Ovary (tissue), 9 donors: Measurements from ENCODE around the gene TP63. TPM values are rescaled to one million over a fixed set of nuclear protein-coding genes. Genes with fewer than 3 reads are reported as not detected.

Source experiments
- DNase-seq, 5 donors: peaks; one replicate each; pipeline ENCODE4 v3.0.0-alpha.2; 2019 to 2020
- H3K27ac ChIP-seq, 2 donors: fragments of 200-600 bp; one replicate each; pipeline versions ENCODE4 v1.5.1 to v1.8.0; 2019 to 2022
- H3K27me3 ChIP-seq: fragments of 200-600 bp; one replicate; pipeline ENCODE4 v1.8.0; 2022
- H3K36me3 ChIP-seq: fragments of 200-600 bp; sonication (generic); one replicate; pipeline ENCODE4 v1.5.1; 2019
- H3K4me1 ChIP-seq: one replicate; pipeline ENCODE4 v1.8.1; 2013; ENCODE audit warnings: mild to moderate bottlenecking, moderate library complexity; ENCODE audit not compliant: insufficient read depth
- H3K4me3 ChIP-seq: fragments of 200-600 bp; sonication (generic); one replicate; pipeline ENCODE4 v1.5.1; 2017
- H3K9me3 ChIP-seq, 2 donors: fragments of 200-600 bp in 1 of 2; sonication (generic) in 1 of 2; one replicate each; pipeline versions ENCODE4 v1.5.1 to v1.8.1; 2013 to 2019; ENCODE audit warnings: mild to moderate bottlenecking in 1 of 2, moderate library complexity in 1 of 2
- EP300 ChIP-seq: sonication (generic); formaldehyde crosslinking; IDR thresholded peaks from one replicate; pipeline ENCODE4 v1.6.1; 2017; ENCODE audit warnings: antibody characterized with exemption
- POLR2A ChIP-seq: fragments of 450-650 bp; IDR thresholded peaks from one replicate; pipeline ENCODE4 v1.6.1; 2017; ENCODE audit warnings: antibody characterized with exemption, mild to moderate bottlenecking, moderate library complexity
- WGBS, 3 donors: extraction: QIAGEN DNeasy Blood & Tissue Kit in 1 of 3; methylation state at CpG; one replicate each; pipeline versions ENCODE4 v1.1.5 to v1.1.7; 2013 to 2017; 5-methylcytosine and 5-hydroxymethylcytosine counted together
- intact Hi-C, 4 donors: fragments of 100-400 bp; cut with DNase I; formaldehyde crosslinking; loops; one replicate each; pipeline versions ENCODE4 v1.11.0 to v1.15.1; 2022 to 2023
- polyA plus RNA-seq, 2 donors: library from polyadenylated mRNA; stranded (reverse); fragments of 200-250 nt in 1 of 2; fragments of 350-450 nt in 1 of 2; fragmentation: Illumina TruSeq in 1 of 2; extraction: RNeasy Lipid Tissue Mini Kit (QIAGEN cat#74804) in 1 of 2; gene quantifications; one replicate each; pipeline ENCODE4 v1.2.3, GENCODE V29; 2013 to 2014
- total RNA-seq, 7 donors: library from RNA; depleted of rRNA in 2 of 7; stranded (reverse); fragments of >200 nt in 2 of 7; fragmentation: NEBNext Ultra II Directional in 3 of 7; extraction: Animal tissue kit (Norgen Biotek cat#: 25700) in 3 of 7; gene quantifications; one replicate each; pipeline versions ENCODE4 v1.1.0 to v1.2.4, GENCODE V29; 2016 to 2023
- TF ChIP-seq, protein P1 (sequence below), 3 donors: fragments of 450-650 bp in 2 of 3; fragments of 200-600 bp in 1 of 3; IDR thresholded peaks; one replicate each; pipeline versions ENCODE4 v1.5.1 to v1.8.0; 2016 to 2022; ENCODE audit warnings: antibody characterized with exemption in 3 of 3, mild to moderate bottlenecking in 1 of 3
- donor health status: DM: no; HTN: no; CAD: no; lungs with moderate emphysema.
- donor health status: DM: no; HTN: no; CAD: no.
- donor health status: Bipolar disorder and iron deficiency.
- donor health status: DM: yes; HTN: yes; CAD: no.
- donor health status: DM: no; HTN: no; CAD: no.
- donor health status: DM: yes; HTN: yes; CAD: no.

The TP63 gene
- total and polyA plus RNA-seq, 9 donors = 0.15 to 0.79 (median 0.22) TPM; not detected in 1

DNA sequence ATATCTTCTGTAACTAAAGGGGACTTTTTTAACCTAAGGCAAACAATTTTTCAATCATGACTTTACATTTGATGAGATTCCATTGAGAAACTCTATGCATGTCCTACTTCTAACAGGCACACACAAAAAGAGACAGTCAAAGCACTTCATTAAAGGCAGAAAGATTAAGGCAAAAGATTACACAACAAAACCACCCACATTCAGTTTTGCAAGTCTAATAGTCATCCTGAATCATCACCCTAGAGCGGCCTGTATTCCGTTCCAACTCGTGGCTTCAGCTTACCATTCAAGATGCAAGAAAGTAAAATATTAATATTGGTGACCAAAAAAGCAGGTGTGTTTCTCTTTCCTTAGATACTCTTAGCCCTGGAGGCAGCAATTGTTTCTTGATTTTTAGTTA is 283.6 kb downstream of the TP63 start:
- DNase-seq = no peak
- no peaks in the 10 kb centered on the region for H3K36me3 ChIP-seq
- H3K27me3 ChIP-seq = no peaks in the 10 kb centered on the region
- no peaks in the 10 kb centered on the region for H3K4me1 ChIP-seq
- H3K9me3 ChIP-seq = no peaks in the 10 kb centered on the region
- TF ChIP-seq, protein P1, sequence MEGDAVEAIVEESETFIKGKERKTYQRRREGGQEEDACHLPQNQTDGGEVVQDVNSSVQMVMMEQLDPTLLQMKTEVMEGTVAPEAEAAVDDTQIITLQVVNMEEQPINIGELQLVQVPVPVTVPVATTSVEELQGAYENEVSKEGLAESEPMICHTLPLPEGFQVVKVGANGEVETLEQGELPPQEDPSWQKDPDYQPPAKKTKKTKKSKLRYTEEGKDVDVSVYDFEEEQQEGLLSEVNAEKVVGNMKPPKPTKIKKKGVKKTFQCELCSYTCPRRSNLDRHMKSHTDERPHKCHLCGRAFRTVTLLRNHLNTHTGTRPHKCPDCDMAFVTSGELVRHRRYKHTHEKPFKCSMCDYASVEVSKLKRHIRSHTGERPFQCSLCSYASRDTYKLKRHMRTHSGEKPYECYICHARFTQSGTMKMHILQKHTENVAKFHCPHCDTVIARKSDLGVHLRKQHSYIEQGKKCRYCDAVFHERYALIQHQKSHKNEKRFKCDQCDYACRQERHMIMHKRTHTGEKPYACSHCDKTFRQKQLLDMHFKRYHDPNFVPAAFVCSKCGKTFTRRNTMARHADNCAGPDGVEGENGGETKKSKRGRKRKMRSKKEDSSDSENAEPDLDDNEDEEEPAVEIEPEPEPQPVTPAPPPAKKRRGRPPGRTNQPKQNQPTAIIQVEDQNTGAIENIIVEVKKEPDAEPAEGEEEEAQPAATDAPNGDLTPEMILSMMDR (IDR thresholded peaks at IDR 0.05) = no peak
- TF ChIP-seq EP300 (no peak), POLR2A (no peak)
- H3K4me3 ChIP-seq = no peak overlapping the region
- intact Hi-C loops = no loop called here
- no peak overlapping the region for H3K27ac ChIP-seq
- WGBS, 3 donors = 80 to 89% (median 82%) methylated on average over 3 of the region's 3 CpGs

DNA sequence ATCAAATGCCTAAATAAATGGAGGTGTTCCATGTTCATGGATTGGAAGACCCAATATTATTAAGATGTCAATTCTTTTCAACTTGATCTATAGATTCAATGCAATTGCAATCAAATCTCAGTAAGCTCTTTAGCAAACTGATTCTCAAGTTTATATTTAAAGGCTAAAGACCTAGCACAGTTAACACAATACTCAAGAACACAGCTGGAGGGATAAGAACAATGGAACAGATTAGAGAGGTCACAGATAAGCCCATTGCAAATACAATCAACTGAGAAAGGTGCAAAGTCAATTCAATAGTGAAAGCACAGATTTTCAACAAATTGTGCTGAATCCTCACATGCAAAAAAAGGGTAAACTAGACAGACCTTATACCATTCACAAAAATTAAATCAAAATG is 290.6 kb downstream of the TP63 start:
- no peak for DNase-seq
- intact Hi-C loops = no loop called here

DNA sequence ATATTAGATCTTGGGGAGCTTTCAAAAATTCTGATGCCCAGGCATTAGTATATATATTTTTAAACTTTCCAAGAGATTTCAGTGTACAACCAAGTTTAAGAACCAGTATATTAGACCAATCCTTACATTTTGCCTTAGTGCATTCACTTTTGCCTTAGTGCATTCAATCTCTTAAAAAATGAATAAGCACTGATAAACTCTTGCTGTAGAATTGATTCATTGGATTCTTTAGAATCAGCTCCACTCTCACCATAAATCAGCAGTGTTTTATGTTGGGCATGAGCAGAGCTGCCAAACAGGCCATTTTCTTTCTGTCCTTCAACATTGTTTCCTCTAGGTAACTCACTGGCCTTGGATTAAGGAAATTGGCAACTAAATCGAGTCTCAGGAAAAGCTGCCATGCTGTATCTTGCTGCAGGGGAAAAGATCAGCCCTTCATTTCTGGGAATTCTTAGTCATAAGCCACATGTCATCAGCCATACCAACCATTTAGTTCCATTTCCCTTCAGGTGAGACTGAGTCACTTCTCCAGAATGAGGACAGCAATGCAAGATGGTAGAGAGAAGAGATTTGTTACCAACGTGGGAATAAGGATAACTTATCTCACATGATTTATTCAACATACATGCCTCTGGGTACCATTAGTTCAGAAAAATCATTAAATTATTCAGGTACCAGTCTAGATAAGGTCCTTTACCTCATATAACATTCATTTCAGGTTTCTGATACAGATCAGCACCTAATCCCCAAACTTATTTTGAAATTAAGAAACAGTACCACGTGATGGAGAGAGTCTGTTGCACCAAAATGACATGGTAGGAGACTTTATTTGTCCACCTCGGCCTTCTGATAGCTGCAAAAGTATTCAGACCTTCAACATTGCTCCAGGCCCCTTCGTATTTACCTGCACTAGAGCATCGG is 297.0 kb downstream of the TP63 start:
- H3K27me3 ChIP-seq = no peaks in the 10 kb centered on the region
- DNase-seq = no peak
- no peaks in the 10 kb centered on the region for H3K9me3 ChIP-seq
- H3K36me3 ChIP-seq = no peaks in the 10 kb centered on the region
- intact Hi-C loops = no loop called here
- no peaks in the 10 kb centered on the region for H3K4me1 ChIP-seq
- H3K27ac ChIP-seq = no peak overlapping the region
- WGBS, 3 donors = 64 to 71% (median 68%) methylated on average over 6 of the region's 6 CpGs
- H3K4me3 ChIP-seq = no peak overlapping the region
- no peak for TF ChIP-seq POLR2A
- no peak for TF ChIP-seq EP300

More for the DNA sequence above, 290.6 kb downstream of the TP63 start:
- H3K4me1 ChIP-seq = no peaks in the 10 kb centered on the region
- no peak overlapping the region for H3K4me3 ChIP-seq
- no peaks in the 10 kb centered on the region for H3K27me3 ChIP-seq
- TF ChIP-seq POLR2A = no peak
- TF ChIP-seq, protein P1 (IDR thresholded peaks at IDR 0.05) = no peak
- no peak for TF ChIP-seq EP300
- no peak overlapping the region for H3K27ac ChIP-seq
- H3K9me3 ChIP-seq = no peaks in the 10 kb centered on the region
- no peaks in the 10 kb centered on the region for H3K36me3 ChIP-seq

DNA sequence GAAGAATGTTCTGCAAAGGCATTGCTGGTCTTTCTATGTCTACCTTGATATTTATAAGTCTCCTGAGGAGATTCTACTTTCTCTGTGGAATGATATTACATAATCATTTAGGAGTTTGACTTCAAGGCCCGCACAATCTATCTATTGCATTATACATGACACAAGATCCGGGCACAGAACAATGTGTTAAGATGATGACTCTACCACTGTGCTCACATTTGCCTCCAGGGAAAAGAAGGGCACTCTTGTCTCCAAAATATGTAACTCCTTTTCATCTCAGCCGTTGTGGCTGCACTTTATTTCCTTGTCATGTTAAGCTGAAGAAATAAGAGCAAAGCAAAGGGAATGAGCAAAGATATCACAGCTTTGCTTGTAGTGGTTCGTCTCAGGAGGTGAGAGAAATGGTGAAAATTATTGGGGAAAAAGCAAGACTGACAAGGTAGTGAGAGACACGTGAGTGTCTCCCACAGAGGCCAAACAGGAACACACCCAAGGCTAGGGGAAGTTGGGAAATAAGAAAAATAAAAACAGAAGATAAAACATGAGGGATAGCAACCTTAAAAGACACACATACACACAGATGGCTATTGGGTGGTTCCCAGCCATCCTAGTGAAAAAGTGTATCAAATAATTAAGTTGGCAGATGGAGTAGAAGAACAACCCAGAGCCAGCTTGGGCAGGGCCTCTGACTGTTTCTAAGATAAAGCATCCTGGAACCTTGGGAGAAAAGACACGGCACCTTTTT is 305.2 kb downstream of the TP63 start:
- intact Hi-C loops = no loop called here
- H3K4me3 ChIP-seq = no peak overlapping the region
- no peaks in the 10 kb centered on the region for H3K4me1 ChIP-seq
- 71 to 80% (median 74%) methylated on average over 6 of the region's 6 CpGs for WGBS, 3 donors
- H3K27me3 ChIP-seq = no peaks in the 10 kb centered on the region
- H3K27ac ChIP-seq = no peak overlapping the region
- no peaks in the 10 kb centered on the region for H3K36me3 ChIP-seq
- H3K9me3 ChIP-seq = no peaks in the 10 kb centered on the region
- no peak for TF ChIP-seq POLR2A
- TF ChIP-seq, protein P1 (IDR thresholded peaks at IDR 0.05) = no peak
- TF ChIP-seq EP300 = no peak
- DNase-seq = no peak
